ENCODE data around the gene POLR1B. TPM values are rescaled to one million over a fixed set of nuclear protein-coding genes. Genes with fewer than 3 reads are reported as not detected.

Gene POLR1B
- total RNA-seq, 1 experiment from 2014 or later, result 83.6 TPM

GRCh38 chr2:112622528-112622849 lies 80.2 kb downstream of the POLR1B start:
- H3K18ac ChIP-seq (ENCODE audit: insufficient read length, low read depth, low read length), result no peak overlapping the region
- TF ChIP-seq CTCF (conservative IDR thresholded peaks at IDR 0.05), result no peak
- no peak for DNase-seq
- Mint-ChIP-seq H3K27ac (0 out of 7 replicates have a peak overlapping the region, but pooled peaks of 2 of the 3 experiments have one; percentile 34 to 45), H3K27me3 (ENCODE audit: low read depth) (no peaks in the 10 kb centered on the region; the same call in 1 of the 2 replicates), H3K9me3 (no peaks in the 10 kb centered on the region), H3K4me1 (peaks cover 13% of the 10 kb centered on the region in 2 experiments), H3K36me3 (ENCODE audit: insufficient read depth in 1 of 3, low read depth in 3 of 3) (no peaks in the 10 kb centered on the region), H3K4me3 (no peak overlapping the region)
- H3K9me3 ChIP-seq (ENCODE audit: control insufficient read depth, low read depth, low read length), result no peaks in the 10 kb centered on the region
- no peak overlapping the region for H4K5ac ChIP-seq (ENCODE audit: insufficient read length, low read depth, low read length)
- no peak overlapping the region for H3K23ac ChIP-seq (ENCODE audit: insufficient read length, low read depth, low read length)
- H3T11ph ChIP-seq (ENCODE audit: low read length), result no peak overlapping the region
- no peak overlapping the region for H2BK20ac ChIP-seq (ENCODE audit: low read depth, low read length, poor library complexity, severe bottlenecking)
- H3K4me2 ChIP-seq (ENCODE audit: insufficient read depth, insufficient read length, low read length), result no peak overlapping the region
- no peaks in the 10 kb centered on the region; the same call in 1 of the 2 replicates for H3K4me1 ChIP-seq (ENCODE audit: insufficient read depth, low read length)
- H2AFZ ChIP-seq (ENCODE audit: low read length), result no peak overlapping the region
- no peak overlapping the region for H3K9ac ChIP-seq (ENCODE audit: extremely low read depth, insufficient read length, low read length)
- H2BK120ac ChIP-seq (ENCODE audit: low read depth, low read length, poor library complexity, severe bottlenecking), result no peak overlapping the region
- no peak overlapping the region for H4K91ac ChIP-seq (ENCODE audit: insufficient read length, low read depth, low read length)
- no peak overlapping the region for H2BK15ac ChIP-seq (ENCODE audit: low read depth, low read length)
- H3K79me1 ChIP-seq (ENCODE audit: insufficient read depth, low read depth, low read length, poor library complexity, severe bottlenecking), result no peaks in the 10 kb centered on the region
- no peak overlapping the region for H3K14ac ChIP-seq (ENCODE audit: insufficient read depth, low read length)
- no peaks in the 10 kb centered on the region for H3K23me2 ChIP-seq (ENCODE audit: insufficient read length, low read depth, low read length, poor library complexity, severe bottlenecking)
- H2BK12ac ChIP-seq (ENCODE audit: insufficient read length, low read depth, low read length), result no peak overlapping the region
- no peak overlapping the region for H3K4ac ChIP-seq (ENCODE audit: low read depth, low read length)
- no peak overlapping the region for H2AK5ac ChIP-seq (ENCODE audit: insufficient read length, low read length)
- no CpG with 5 or more reads among the region's 3 CpGs for WGBS (ENCODE audit: extremely low coverage, insufficient read length, low lambda C conversion rate)
- no peaks in the 10 kb centered on the region for H3K79me2 ChIP-seq (ENCODE audit: insufficient read depth, low read length)
- H3K56ac ChIP-seq (ENCODE audit: insufficient read length, low read depth, low read length), result no peak overlapping the region
- H3K27ac ChIP-seq (ENCODE audit: insufficient read length, low read depth, low read length), result no peak overlapping the region
- no peaks in the 10 kb centered on the region for H4K20me1 ChIP-seq (ENCODE audit: control insufficient read depth, insufficient read depth, insufficient read length)
- no peaks in the 10 kb centered on the region for H3K27me3 ChIP-seq (ENCODE audit: insufficient read depth, low read length)
- H4K8ac ChIP-seq (replicated peaks; ENCODE audit: insufficient read length, low read depth, low read length), result no peak overlapping the region
- no peak overlapping the region for H2BK5ac ChIP-seq (ENCODE audit: insufficient read length, low read length)

Measured in H9 (cell line).